Fibroblast of mammary gland (primary cell): ENCODE data around the gene PARP12.

Experiments
- DNase-seq: peaks from one replicate; pipeline ENCODE4 v3.0.0-alpha.2; 2010; ENCODE audit warnings: low read depth
- H3K4me3 ChIP-seq: 2 replicates; pipeline ENCODE4 v1.5.1; 2011; ENCODE audit warnings: low read depth, mild to moderate bottlenecking, low read length, moderate library complexity; ENCODE audit not compliant: control insufficient read depth
- TF ChIP-seq, protein P1 (sequence below): conservative IDR thresholded peaks from 2 replicates; pipeline ENCODE4 v1.5.1; 2011; ENCODE audit warnings: low read depth, low read length, inconsistent platforms; ENCODE audit not compliant: control insufficient read depth, insufficient read depth

PARP12 gene

DNA sequence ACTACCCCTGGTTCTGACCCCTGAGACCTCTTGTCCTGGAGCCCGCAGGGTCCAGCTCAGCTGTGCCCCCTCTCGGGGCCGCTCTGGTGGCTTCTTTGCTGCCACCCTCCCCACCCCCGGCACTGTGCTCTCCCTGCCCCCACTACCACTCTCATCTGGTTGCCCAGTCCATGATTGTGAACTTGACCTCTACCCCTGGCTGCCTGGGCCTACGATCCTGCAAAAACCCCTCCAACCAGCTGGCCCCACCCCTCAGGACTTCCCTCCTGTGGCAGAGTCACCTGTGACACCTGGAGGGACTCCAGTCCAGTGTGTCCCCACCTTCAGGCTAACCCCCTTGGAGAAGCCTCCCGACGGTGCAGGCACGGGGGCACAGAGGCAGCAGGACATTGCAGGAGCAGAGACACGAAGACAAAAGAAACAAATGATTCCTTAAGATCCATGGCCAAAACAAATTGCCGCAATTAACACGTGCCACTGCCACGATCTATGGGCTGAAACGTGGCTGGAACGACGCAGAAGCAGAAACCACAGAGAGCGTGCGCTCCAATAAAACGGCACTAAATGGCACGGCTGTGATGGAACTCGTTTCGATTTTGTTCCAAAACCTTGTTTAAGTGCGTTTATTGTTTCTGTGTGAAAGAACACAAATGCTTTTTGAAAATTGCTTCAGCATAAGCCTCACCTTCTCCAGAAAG is 72.0 kb downstream of the PARP12 start:
- no peak overlapping the region for H3K4me3 ChIP-seq
- TF ChIP-seq, protein P1, sequence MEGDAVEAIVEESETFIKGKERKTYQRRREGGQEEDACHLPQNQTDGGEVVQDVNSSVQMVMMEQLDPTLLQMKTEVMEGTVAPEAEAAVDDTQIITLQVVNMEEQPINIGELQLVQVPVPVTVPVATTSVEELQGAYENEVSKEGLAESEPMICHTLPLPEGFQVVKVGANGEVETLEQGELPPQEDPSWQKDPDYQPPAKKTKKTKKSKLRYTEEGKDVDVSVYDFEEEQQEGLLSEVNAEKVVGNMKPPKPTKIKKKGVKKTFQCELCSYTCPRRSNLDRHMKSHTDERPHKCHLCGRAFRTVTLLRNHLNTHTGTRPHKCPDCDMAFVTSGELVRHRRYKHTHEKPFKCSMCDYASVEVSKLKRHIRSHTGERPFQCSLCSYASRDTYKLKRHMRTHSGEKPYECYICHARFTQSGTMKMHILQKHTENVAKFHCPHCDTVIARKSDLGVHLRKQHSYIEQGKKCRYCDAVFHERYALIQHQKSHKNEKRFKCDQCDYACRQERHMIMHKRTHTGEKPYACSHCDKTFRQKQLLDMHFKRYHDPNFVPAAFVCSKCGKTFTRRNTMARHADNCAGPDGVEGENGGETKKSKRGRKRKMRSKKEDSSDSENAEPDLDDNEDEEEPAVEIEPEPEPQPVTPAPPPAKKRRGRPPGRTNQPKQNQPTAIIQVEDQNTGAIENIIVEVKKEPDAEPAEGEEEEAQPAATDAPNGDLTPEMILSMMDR = no peak
- no peak for DNase-seq

DNA sequence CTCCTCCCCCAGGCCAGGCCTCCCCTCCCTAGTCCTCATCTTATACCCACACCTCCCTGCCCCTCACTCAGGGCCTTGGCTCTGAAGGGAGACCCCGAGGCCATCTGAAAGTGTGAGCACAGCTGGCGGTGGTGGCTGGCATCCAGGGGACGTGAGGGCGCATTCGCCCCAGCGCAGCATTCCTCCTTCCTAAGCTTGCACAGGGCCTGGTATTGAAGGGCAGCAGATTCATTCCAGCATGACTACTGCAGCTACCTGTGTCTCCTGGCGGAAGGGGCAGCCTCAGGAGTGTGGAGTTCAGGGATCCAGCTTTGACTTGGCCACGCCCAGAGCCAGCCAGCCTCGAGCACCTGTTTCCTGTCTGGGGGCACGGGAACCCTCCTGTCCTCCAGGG is 72.6 kb downstream of the PARP12 start:
- no peak overlapping the region for H3K4me3 ChIP-seq
- TF ChIP-seq, protein P1 = no peak
- DNase-seq = no peak

DNA sequence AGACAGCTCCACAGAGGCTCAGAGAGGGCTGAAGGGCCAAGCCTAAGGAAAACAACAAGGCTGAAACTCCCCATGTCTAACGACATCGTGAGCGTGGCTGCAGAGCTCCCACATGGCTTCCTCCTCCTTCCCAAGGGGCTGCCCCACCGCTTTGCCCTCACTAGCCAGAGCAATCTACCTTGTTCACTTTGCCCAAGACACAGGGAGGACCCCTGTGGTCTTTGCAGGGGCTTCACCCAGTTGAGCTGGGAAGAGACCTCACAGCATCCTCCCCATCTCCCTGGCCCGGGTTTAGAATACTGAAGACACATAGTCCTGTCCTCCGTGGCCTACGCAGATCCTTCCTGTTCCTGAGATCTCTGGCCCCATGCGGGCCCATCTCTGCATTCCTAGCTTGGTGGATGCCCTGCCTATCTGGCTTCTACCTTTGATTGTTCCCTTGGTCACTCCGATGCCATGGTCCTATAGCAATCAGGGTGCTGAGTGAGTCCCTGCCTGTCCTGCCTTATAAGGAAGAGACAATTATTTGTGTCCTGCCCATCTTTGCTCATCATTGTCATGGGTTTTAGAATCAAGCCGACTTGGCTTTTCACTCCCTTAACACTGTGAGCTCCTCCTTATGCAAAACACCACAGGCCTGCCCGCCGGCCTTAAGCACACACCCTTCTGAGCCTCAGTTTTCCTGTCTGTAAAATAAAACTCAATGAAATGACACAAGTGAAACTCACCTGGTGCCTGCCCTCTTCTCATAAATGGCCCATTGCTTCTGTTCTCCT is 73.2 kb downstream of the PARP12 start:
- no peak overlapping the region for H3K4me3 ChIP-seq
- TF ChIP-seq, protein P1 = no peak
- DNase-seq = no peak

- no peak for DNase-seq
- H3K4me3 ChIP-seq = no peak overlapping the region
- TF ChIP-seq, protein P1 = no peak
Observed at GRCh38 chr7:139987691-139988516, 74.8 kb downstream of the PARP12 start.

DNA sequence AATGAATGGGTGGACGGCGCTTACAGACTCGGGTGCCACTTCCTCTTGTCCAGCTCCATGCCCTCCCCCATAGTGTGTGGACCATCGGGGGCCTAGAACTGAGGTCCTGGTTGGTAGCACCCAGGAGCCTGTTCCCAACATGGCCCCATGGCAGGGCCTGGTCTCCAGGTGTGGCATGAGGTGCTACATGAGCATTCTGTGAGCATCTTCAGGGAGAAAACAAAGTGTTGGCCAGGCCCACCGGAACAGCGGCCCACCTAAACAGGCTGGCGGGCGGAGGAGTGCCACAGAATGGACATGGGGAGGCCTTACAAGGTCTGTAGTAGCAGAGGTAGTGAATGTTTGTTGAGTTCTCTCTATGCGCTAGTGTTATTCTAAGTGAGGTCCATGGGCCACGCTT is 76.9 kb downstream of the PARP12 start:
- H3K4me3 ChIP-seq = no peak overlapping the region
- DNase-seq = no peak
- TF ChIP-seq, protein P1 = no peak

DNA sequence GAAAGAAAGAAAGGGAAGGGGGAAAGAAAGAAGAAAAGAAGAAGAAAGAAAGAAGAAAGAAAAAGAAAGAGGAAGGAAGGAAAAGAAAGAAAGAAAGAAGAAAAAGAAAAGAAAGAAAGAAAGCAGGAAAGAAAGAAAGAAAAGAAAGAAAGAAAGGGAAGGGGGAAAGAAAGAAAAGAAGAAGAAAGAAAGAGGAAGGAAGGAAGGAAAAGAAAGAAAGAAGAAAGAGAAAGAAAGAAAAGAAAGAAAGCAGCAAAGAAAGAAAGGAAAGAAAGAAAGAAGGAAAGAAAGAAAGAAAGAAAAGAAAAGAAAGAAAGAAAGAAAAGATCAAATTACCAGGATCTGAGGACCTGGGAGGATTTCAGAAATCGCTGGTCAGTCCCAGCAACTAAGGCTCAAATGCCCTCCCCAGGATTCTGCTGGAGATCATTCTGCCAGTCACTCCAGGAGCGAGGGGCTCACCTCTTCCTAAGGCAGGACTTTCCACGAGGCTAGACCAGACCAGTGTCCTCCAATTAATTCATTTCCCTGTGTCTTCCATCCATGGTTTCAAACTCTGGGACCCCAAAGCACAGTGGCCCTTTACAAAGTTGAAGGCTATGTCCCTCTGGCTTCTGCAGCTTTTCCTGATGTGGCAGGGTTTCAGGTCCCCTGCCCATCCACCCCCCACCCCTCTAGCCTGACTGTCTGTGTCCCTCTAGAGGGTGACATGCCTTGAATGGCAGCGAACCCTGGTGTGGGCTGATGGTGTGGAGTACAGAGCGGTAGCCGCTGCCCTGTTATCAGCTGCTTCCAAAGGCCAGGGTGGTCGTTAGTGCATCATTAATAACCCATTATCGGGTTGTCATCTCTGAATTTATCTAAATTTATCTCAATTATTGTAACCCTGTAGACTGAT is 77.9 kb downstream of the PARP12 start:
- no peak for DNase-seq
- TF ChIP-seq, protein P1 = no peak
- no peak overlapping the region for H3K4me3 ChIP-seq
